ENCODE measurements around the gene KCNJ9. TPM values are rescaled to one million over a fixed set of nuclear protein-coding genes. Genes with fewer than 3 reads are reported as not detected.

Gene KCNJ9
- total RNA-seq, 1 donor from 2014 or later = not detected

- Mint-ChIP-seq H3K4me1 (no peaks in the 10 kb centered on the region), H3K36me3 (no peaks in the 10 kb centered on the region), H3K4me3 (no peak overlapping the region), H3K27me3 (ENCODE audit: low read depth) (peaks cover 21% of the 10 kb centered on the region), H3K27ac (no peak overlapping the region), H3K9me3 (no peaks in the 10 kb centered on the region)
- DNase-seq (ENCODE audit: low spot score in 2 of 2, unreplicated experiment in 2 of 2) = no peak
- TF ChIP-seq CTCF (IDR thresholded peaks at IDR 0.05; ENCODE audit: unreplicated experiment) = no peak
These were observed 55.5 kb downstream of the KCNJ9 start for GRCh38 chr1:160136926-160137200.

- peaks cover 18% of the 10 kb centered on the region for H3K27me3 Mint-ChIP-seq (ENCODE audit: low read depth)
- H3K27ac Mint-ChIP-seq = no peak overlapping the region
- H3K4me3 Mint-ChIP-seq = no peak overlapping the region
- H3K9me3 Mint-ChIP-seq = no peaks in the 10 kb centered on the region
- no peaks in the 10 kb centered on the region for H3K4me1 Mint-ChIP-seq
- no peak for DNase-seq (ENCODE audit: low spot score in 2 of 2, unreplicated experiment in 2 of 2)
- no peaks in the 10 kb centered on the region for H3K36me3 Mint-ChIP-seq
- TF ChIP-seq CTCF (IDR thresholded peaks at IDR 0.05; ENCODE audit: unreplicated experiment) = no peak
These were observed 56.0 kb downstream of the KCNJ9 start for GRCh38 chr1:160137216-160137862.

- DNase-seq (ENCODE audit: low spot score in 2 of 2, unreplicated experiment in 2 of 2) = no peak
- no peak overlapping the region for H3K27ac Mint-ChIP-seq
- no peak overlapping the region for H3K4me3 Mint-ChIP-seq
- no peak for TF ChIP-seq CTCF (IDR thresholded peaks at IDR 0.05; ENCODE audit: unreplicated experiment)
- peaks cover 7% of the 10 kb centered on the region for H3K27me3 Mint-ChIP-seq (ENCODE audit: low read depth)
- peaks cover under 1% of the 10 kb centered on the region for H3K4me1 Mint-ChIP-seq
- no peaks in the 10 kb centered on the region for H3K36me3 Mint-ChIP-seq
- H3K9me3 Mint-ChIP-seq = no peaks in the 10 kb centered on the region
These were observed 58.5 kb downstream of the KCNJ9 start for GRCh38 chr1:160139840-160140239.

Other genes with a start within 250 kb of the KCNJ9 start
- gene VSIG8, start 218.9 kb upstream of the KCNJ9 start, total RNA-seq = not detected in 3 replicates
- 0.18 to 0.20 TPM (median 0.20 TPM) in 3 replicates for gene CFAP45, start 181.4 kb upstream of the KCNJ9 start, total RNA-seq
- gene TAGLN2, start 156.0 kb upstream of the KCNJ9 start, total RNA-seq = 41.6 to 46.2 TPM (median 44.6 TPM) in 3 replicates
- gene IGSF9, start 135.9 kb upstream of the KCNJ9 start, total RNA-seq = 75.8 to 77.5 TPM (median 76.9 TPM) in 3 replicates
- not detected in 3 replicates for gene SLAMF9, start 127.3 kb upstream of the KCNJ9 start, total RNA-seq
- 17.0 to 17.9 TPM (median 17.3 TPM) in 3 replicates for gene PIGM, start 49.5 kb upstream of the KCNJ9 start, total RNA-seq
- gene KCNJ10, start 11.4 kb upstream of the KCNJ9 start, total RNA-seq = 0.14 to 0.27 TPM (median 0.22 TPM) in 3 replicates
- 32.3 to 36.3 TPM (median 33.2 TPM) in 3 replicates for gene IGSF8, start 17.1 kb downstream of the KCNJ9 start, total RNA-seq
- gene ATP1A2, start 34.2 kb downstream of the KCNJ9 start, total RNA-seq = 0.54 to 0.76 TPM (median 0.64 TPM) in 3 replicates
- 0.29 to 0.38 TPM (median 0.33 TPM) in 3 replicates for gene ATP1A4, start 70.1 kb downstream of the KCNJ9 start, total RNA-seq
- 0.16 to 0.27 TPM in 2 of 3 replicates, not detected in the other for gene CASQ1, start 109.0 kb downstream of the KCNJ9 start, total RNA-seq
- gene PEA15, start 123.8 kb downstream of the KCNJ9 start, total RNA-seq = 37.4 to 42.1 TPM (median 41.2 TPM) in 3 replicates
- gene DCAF8, start 181.0 kb downstream of the KCNJ9 start, total RNA-seq = 276 to 299 TPM (median 287 TPM) in 3 replicates
- gene PEX19, start 203.6 kb downstream of the KCNJ9 start, total RNA-seq = 50.9 to 53.0 TPM (median 52.8 TPM) in 3 replicates